AG04449 (cell line): ENCODE measurements around the gene CEP164.
"Not testable (repeated sequence)": the region's sequence is repeated elsewhere in the genome, so short reads cannot be mapped to it uniquely, and the experiment has no call there.

ENCODE experiments used
- CTCF ChIA-PET: fragments of 350-600 bp; formaldehyde crosslinking; extraction: SDS; loops from one replicate; lab custom pipeline; 2021; ENCODE audit warnings: antibody characterized with exemption; lab: Yijun Ruan, JAX
- POLR2A ChIA-PET: fragments of 400-600, 350-600 bp; formaldehyde crosslinking; extraction: SDS; loops from one replicate; lab custom pipeline; 2020; ENCODE audit warnings: antibody characterized with exemption, inconsistent platforms; lab: Yijun Ruan, JAX
- DNase-seq: peaks from one replicate; pipeline ENCODE4 v3.0.0-alpha.2; 2010; ENCODE audit warnings: low read depth, low spot score
- H3K4me3 ChIP-seq: 2 replicates; pipeline ENCODE4 v1.5.1; 2011; ENCODE audit warnings: low read depth, mild to moderate bottlenecking, control low read depth, low read length
- CTCF ChIP-seq: IDR thresholded peaks from one replicate; pipeline ENCODE4 v1.5.1; 2011; ENCODE audit warnings: mild to moderate bottlenecking, moderate library complexity, low read length, control low read depth, inconsistent platforms; ENCODE audit not compliant: insufficient read depth; ENCODE audit errors: missing control alignments

Gene CEP164

GRCh38 chr11:117318738-117319137 is 8.9 kb upstream of the CEP164 start:
- ChIA-PET CTCF (interaction anchor here (0.7 to 2.1 kb wide), 4 partner anchors 24 to 91 kb away, joined by 3 to 5 read pairs (median 4); no protein-coding TSS in a partner anchor), POLR2A (interaction anchor here (0.8 kb wide), 1 partner anchor 9 kb away, joined by 3 read pairs; the partner anchor contains the start of gene CEP164)
- no peak for TF ChIP-seq CTCF
- no peak overlapping the region for H3K4me3 ChIP-seq
- DNase-seq, result no peak

GRCh38 chr11:117319214-117319840 is 8.3 kb upstream of the CEP164 start:
- CTCF ChIA-PET, result interaction anchor here (0.8 to 2.1 kb wide), 3 partner anchors 80 to 92 kb away, joined by 3 to 5 read pairs (median 4); no protein-coding TSS in a partner anchor
- POLR2A ChIA-PET, result interaction anchor here (0.8 kb wide), 1 partner anchor 8 kb away, joined by 3 read pairs; the partner anchor contains the start of gene CEP164
- no peak overlapping the region for H3K4me3 ChIP-seq
- TF ChIP-seq CTCF, result no peak
- DNase-seq, result peak; percentile 57

- peak overlapping the region; percentile 85 for H3K4me3 ChIP-seq
- CTCF ChIA-PET, result interaction anchor here (0.7 to 3.0 kb wide), 4 partner anchors 11 to 101 kb away, joined by 3 to 9 read pairs (median 4); partner anchors contain the start of genes BACE1 and PCSK7
- POLR2A ChIA-PET, result interaction anchor here (0.5 to 1.7 kb wide), 6 partner anchors 8 to 105 kb away, joined by 3 to 9 read pairs (median 4); no protein-coding TSS in a partner anchor
- not testable (repeated sequence) for DNase-seq
These were observed 443 bp upstream of the CEP164 start for GRCh38 chr11:117327255-117327566.

GRCh38 chr11:117328375-117329010 is 839 bp downstream of the CEP164 start:
- no peak for DNase-seq
- no peak for TF ChIP-seq CTCF
- H3K4me3 ChIP-seq, result peak overlapping the region; percentile 85
- CTCF ChIA-PET, result interaction anchor here (1.0 to 2.0 kb wide), 8 partner anchors 10 to 487 kb away, joined by 3 to 6 read pairs (median 5); partner anchors contain the start of genes BACE1 and PCSK7
- POLR2A ChIA-PET, result interaction anchor here (0.9 to 1.7 kb wide), 9 partner anchors 8 to 107 kb away, joined by 3 to 9 read pairs (median 3); no protein-coding TSS in a partner anchor

- DNase-seq, result no peak
- H3K4me3 ChIP-seq, result no peak overlapping the region
- ChIA-PET POLR2A (interaction anchor here (0.7 kb wide), 1 partner anchor 1052 kb away, joined by 4 read pairs; no protein-coding TSS in a partner anchor), CTCF (interaction anchor here (1.8 kb wide), 1 partner anchor 16 kb away, joined by 5 read pairs; the partner anchor contains the start of gene BACE1)
- TF ChIP-seq CTCF, result no peak
These were observed 5.2 kb downstream of the CEP164 start for GRCh38 chr11:117332843-117333242.

- CTCF ChIA-PET, result no interaction called here
- DNase-seq, result no peak
- H3K4me3 ChIP-seq, result no peak overlapping the region
- no peak for TF ChIP-seq CTCF
- POLR2A ChIA-PET, result no interaction called here
These were observed 6.3 kb downstream of the CEP164 start for GRCh38 chr11:117333917-117334316.
